Muscle of leg (tissue), 11 donors: Measurements from ENCODE around the gene ARHGEF10L. TPM values are rescaled to one million over a fixed set of nuclear protein-coding genes. Genes with fewer than 3 reads are reported as not detected.

Experiments
- DNase-seq: peaks from one replicate; pipeline ENCODE4 v3.0.0; 2013
- H3K27ac ChIP-seq: one replicate; pipeline ENCODE4 v1.5.1; 2013; ENCODE audit warnings: mild to moderate bottlenecking, low read length, control low read depth
- H3K27me3 ChIP-seq: one replicate; pipeline ENCODE4 v1.6.1; 2013; ENCODE audit warnings: low read length; ENCODE audit not compliant: control insufficient read depth, insufficient read depth
- H3K36me3 ChIP-seq: one replicate; pipeline ENCODE4 v1.6.1; 2013; ENCODE audit warnings: low read length; ENCODE audit not compliant: control insufficient read depth, insufficient read depth
- H3K4me1 ChIP-seq: one replicate; pipeline ENCODE4 v1.6.1; 2013; ENCODE audit warnings: low read length; ENCODE audit not compliant: control insufficient read depth, insufficient read depth
- H3K4me3 ChIP-seq: one replicate; pipeline ENCODE4 v1.5.1; 2013; ENCODE audit warnings: low read length, control low read depth
- H3K9me3 ChIP-seq: replicated peaks from 2 replicates; pipeline ENCODE4 v1.6.1; 2013; ENCODE audit warnings: low read depth, low read length; ENCODE audit not compliant: control insufficient read depth
- WGBS: methylation state at CpG from one replicate; pipeline ENCODE4 v1.1.5; 2013; ENCODE audit warnings: missing lambda C conversion rate; ENCODE audit not compliant: insufficient coverage; 5-methylcytosine and 5-hydroxymethylcytosine counted together
- polyA plus RNA-seq, 8 donors: library from polyadenylated mRNA; unstranded; fragments of 120-200 nt; gene quantifications; one replicate each; pipeline versions ENCODE4 v1.2.1 to v1.2.3, GENCODE V29; 2013; ENCODE audit warnings: inconsistent platforms in 1 of 8, low replicate concordance in 1 of 8; ENCODE audit not compliant: insufficient read length in 8 of 8, insufficient read depth in 1 of 8
- total RNA-seq: library from RNA; stranded (reverse); fragments of 120-200 nt; gene quantifications from one replicate; pipeline ENCODE4 v1.2.4, GENCODE V29; 2013

Gene ARHGEF10L
- total and polyA plus RNA-seq, 9 donors: 14.1 to 24.5 (median 22.4) TPM

DNA sequence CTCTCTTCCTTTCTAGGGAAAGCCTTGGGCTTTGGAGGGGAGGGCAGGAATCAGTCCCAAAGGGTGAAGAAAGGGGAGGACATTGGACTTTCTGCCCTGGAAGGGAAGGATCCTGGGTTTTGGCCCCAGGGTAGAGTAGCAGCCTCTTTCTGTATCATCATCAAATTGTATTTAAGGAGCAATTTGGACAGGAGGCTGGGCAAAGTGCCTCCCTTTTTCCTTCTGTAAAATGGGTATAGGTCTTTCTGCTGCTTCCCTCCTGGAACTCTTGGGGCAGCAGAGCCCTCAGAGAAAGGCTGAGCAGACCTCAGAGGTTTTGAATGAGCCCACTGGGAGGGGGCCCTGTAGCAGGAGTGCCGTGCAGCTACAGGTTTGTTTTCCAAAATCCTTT is 38.4 kb downstream of the ARHGEF10L start:
- H3K4me3 ChIP-seq: no peak overlapping the region

DNA sequence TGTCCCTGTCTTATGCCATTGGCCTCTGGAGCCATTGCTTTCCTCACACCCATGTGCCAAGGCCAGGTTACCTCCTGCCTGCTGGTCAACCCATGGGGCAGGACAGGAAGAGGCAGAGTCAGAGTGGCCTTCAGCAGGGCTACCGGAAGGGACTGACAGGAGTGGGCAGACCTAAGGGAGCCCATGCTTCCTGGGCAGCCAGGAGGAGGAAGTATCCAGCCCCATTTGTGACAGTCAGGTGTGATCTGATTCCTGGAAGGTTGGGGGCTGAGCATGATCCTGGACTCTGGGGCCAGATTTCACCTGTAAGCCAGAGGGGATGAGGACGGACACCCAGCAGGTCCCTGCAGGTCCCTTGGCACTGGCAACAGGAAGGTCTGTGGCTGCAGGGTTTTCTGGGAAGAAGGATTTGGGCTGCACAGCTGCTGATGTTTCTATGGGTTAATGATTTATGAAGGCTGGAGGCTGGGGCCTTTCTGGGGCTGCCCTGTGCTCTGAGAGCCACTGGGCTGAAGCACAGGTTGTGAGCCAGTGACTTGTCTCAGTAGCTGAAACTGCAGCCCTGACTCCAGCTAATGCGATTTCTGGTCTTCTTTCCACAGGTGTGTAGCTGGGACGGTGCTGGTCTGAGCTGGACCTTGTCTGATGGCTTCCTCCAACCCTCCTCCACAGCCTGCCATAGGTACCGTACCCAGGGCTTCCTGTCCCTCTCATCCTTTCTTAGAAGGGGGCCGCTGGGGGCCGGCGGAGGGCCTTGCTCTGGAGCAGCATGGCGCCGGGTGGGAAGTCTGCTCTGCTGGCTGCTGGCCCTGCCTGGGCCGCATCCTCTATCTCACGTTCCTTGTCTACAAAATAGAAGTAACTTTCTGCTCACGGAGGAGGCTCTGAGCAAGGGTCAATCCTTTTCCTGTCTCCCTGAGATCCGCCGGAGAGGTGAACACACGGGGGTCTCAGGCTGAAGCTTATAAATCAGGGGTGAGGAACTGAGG is 40.7 kb downstream of the ARHGEF10L start:
- peaks cover 27% of the 10 kb centered on the region for H3K4me1 ChIP-seq
- 69% methylated on average over 10 of the region's 16 CpGs for WGBS
- H3K9me3 ChIP-seq: no peaks in the 10 kb centered on the region
- peaks cover 15% of the 10 kb centered on the region for H3K36me3 ChIP-seq
- H3K4me3 ChIP-seq: no peak overlapping the region
- no peak overlapping the region for H3K27ac ChIP-seq
- DNase-seq: no peak
- H3K27me3 ChIP-seq: no peaks in the 10 kb centered on the region

More for the DNA sequence above, 38.4 kb downstream of the ARHGEF10L start:
- 62% methylated on average over 1 of the region's 1 CpG for WGBS
- Histone ChIP-seq H3K4me1 (peaks cover 48% of the 10 kb centered on the region), H3K36me3 (peaks cover 11% of the 10 kb centered on the region), H3K9me3 (no peaks in the 10 kb centered on the region), H3K27ac (no peak overlapping the region), H3K27me3 (no peaks in the 10 kb centered on the region)
- no peak for DNase-seq

GRCh38 chr1:17581389-17582123 is 42.1 kb downstream of the ARHGEF10L start:
- Histone ChIP-seq H3K4me1 (peaks cover 26% of the 10 kb centered on the region), H3K36me3 (peaks cover 15% of the 10 kb centered on the region), H3K27me3 (no peaks in the 10 kb centered on the region), H3K9me3 (no peaks in the 10 kb centered on the region), H3K4me3 (no peak overlapping the region), H3K27ac (no peak overlapping the region)
- WGBS: 85% methylated on average over 8 of the region's 10 CpGs
- DNase-seq: no peak

DNA sequence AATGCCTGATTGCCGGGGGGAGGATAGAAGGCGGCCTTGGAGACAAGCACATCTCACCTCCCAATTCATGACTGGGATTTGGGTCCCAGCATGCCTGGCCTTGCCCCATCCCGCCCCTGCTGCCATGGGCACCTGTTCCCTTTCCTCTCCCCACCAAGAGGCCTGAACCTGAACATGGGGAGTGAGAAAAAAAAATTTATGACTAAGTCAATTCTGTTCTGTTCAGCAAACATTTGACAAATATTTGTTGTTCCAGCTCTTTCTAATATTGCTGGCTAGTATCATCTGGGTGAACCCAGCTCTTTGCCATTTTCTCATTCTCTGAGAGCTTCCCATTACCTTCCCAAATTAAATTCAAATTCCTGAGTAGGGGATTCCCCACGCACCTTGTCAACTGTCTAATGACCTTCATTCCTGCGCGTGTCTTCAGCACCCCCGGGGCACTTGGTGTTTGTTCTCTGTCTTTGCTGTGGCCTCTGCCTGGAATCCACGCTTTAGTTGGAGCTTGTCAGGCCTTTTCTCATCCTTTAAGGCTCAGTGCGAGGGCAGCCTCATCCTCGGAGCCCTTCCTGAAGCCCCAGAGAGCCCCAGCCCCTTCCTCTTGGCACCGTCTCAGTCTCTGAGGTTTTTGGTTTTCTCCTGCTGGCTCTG is 42.8 kb downstream of the ARHGEF10L start:
- DNase-seq: no peak
- no peak overlapping the region for H3K27ac ChIP-seq
- H3K9me3 ChIP-seq: no peaks in the 10 kb centered on the region
- H3K4me3 ChIP-seq: no peak overlapping the region
- 57% methylated on average over 8 of the region's 11 CpGs for WGBS
- peaks cover 15% of the 10 kb centered on the region for H3K36me3 ChIP-seq
- H3K4me1 ChIP-seq: peaks cover 30% of the 10 kb centered on the region
- no peaks in the 10 kb centered on the region for H3K27me3 ChIP-seq

- H3K4me1 ChIP-seq: peaks cover 53% of the 10 kb centered on the region
- 98% methylated on average over 6 of the region's 10 CpGs for WGBS
Measured at GRCh38 chr1:17584539-17584938, 45.0 kb downstream of the ARHGEF10L start.

DNA sequence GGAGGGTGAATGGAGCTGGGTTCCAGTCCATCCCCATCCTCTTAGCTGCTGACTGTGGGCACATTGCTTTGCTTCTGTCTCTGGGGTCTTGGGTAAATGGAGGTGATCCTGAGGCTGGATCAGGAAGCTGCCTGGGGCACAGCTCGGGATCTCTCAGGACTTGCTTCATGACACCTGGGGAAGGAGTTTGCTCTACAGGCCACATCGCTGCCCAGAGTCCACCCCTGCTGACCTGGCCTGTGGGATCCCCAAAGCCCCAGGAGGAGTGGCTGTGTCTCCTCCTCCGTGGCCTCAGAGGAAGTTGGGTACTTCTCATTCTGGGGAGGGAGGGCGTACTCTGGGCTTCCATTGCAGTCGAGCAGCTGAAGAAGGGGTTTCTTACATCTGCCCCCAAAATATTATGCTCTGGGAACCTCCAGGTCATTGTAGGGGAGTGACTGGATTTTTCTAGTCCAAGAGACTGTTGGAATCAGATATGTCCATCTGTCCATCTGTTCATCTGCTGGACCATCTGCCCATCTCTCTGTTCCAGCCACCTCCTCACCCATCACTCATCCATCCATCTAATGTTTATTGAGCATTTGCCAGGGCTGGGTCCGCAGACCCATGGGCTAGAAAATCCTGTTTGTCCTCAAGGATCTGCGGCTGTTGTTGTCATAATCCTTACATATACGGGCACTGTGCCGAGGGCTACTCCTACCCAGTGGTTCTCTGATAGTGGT is 45.9 kb downstream of the ARHGEF10L start:
- no peak for DNase-seq
- H3K9me3 ChIP-seq: no peaks in the 10 kb centered on the region
- no peak overlapping the region for H3K27ac ChIP-seq
- whole genome bisulfite sequencing: 71% methylated on average over 3 of the region's 9 CpGs
- H3K27me3 ChIP-seq: no peaks in the 10 kb centered on the region
- H3K4me3 ChIP-seq: no peak overlapping the region
- peaks cover 18% of the 10 kb centered on the region for H3K36me3 ChIP-seq
- peaks cover 56% of the 10 kb centered on the region for H3K4me1 ChIP-seq

More at GRCh38 chr1:17584539-17584938, 45.0 kb downstream of the ARHGEF10L start:
- H3K4me3 ChIP-seq: no peak overlapping the region
- peaks cover 18% of the 10 kb centered on the region for H3K36me3 ChIP-seq
- no peaks in the 10 kb centered on the region for H3K27me3 ChIP-seq
- no peak overlapping the region for H3K27ac ChIP-seq
- H3K9me3 ChIP-seq: no peaks in the 10 kb centered on the region
- no peak for DNase-seq

DNA sequence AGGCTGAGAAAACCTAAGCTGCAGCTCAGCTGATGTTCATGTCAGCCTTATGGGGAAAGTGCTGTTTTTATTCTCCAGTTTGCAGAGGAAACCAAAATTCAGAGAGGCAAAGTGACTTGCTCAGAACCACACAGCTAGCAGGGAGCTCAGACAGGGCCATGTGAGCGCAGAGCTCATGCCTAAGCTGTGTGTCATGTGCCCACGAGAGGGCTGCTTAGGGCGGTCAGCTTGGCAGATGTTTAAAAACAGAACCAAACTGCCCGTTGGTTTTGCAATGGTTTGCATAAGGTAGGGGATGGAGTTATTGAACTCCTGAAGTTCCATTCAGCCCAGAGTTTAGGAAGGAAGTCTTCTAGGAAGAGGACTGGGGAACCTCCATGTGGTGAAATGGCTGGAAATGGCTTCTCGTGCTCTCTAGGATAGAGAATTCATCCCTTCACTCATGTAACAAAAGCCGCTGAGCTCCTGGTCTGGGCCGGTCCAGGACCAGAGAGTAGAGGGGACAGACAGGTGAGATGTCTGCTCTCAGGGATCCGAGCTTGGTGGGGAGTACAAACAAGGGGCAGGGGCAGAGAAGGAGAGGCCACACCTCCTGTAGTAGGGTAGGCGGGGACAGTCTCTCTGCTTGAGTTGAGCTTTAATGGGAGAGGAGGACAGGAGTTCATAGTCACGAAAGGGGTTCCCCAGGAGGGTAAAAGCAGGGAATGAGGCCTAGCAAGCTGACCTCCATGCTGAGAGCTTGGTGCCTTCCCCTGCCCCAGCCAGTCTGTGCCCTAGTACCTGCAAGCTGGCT is 46.9 kb downstream of the ARHGEF10L start:
- peaks cover 53% of the 10 kb centered on the region for H3K4me1 ChIP-seq
- H3K4me3 ChIP-seq: no peak overlapping the region
- no peaks in the 10 kb centered on the region for H3K9me3 ChIP-seq
- DNase-seq: no peak
- 61% methylated on average over 7 of the region's 10 CpGs for WGBS
- H3K36me3 ChIP-seq: peaks cover 17% of the 10 kb centered on the region
- H3K27ac ChIP-seq: no peak overlapping the region
- no peaks in the 10 kb centered on the region for H3K27me3 ChIP-seq

DNA sequence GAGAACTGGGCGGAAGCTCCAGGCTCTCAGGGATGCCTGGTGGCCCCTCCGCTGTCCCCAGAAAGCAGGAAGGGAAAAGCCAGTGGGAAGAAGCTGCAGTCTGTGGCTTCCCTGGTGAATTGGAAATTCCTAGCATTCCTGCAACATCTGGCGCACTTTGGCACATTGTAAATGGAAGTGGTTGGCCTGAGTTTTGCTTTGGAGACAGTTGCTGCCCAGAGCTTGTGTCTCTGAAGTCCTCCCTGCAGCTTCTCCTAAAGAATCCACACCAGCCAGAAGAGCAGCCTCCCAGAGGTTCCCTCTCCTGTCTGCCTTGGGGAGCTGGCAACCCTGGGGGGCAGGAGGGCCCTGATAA is 48.2 kb downstream of the ARHGEF10L start:
- Histone ChIP-seq H3K4me1 (peaks cover 53% of the 10 kb centered on the region), H3K27me3 (no peaks in the 10 kb centered on the region), H3K9me3 (no peaks in the 10 kb centered on the region), H3K27ac (peak overlapping the region; percentile 89), H3K4me3 (no peak overlapping the region), H3K36me3 (peaks cover 9% of the 10 kb centered on the region)
- 31% methylated on average over 3 of the region's 3 CpGs for WGBS
- DNase-seq: peak; percentile 88
